ENCODE data around the gene RNF223. TPM values are rescaled to one million over a fixed set of nuclear protein-coding genes. Genes with fewer than 3 reads are reported as not detected.

Gene RNF223
- total and polyA plus RNA-seq, 2 of the 13 experiments (the other 11 are each of a cell fraction or from before 2014, with no cell fraction given), result 0.03 TPM; not detected in 1

DNA sequence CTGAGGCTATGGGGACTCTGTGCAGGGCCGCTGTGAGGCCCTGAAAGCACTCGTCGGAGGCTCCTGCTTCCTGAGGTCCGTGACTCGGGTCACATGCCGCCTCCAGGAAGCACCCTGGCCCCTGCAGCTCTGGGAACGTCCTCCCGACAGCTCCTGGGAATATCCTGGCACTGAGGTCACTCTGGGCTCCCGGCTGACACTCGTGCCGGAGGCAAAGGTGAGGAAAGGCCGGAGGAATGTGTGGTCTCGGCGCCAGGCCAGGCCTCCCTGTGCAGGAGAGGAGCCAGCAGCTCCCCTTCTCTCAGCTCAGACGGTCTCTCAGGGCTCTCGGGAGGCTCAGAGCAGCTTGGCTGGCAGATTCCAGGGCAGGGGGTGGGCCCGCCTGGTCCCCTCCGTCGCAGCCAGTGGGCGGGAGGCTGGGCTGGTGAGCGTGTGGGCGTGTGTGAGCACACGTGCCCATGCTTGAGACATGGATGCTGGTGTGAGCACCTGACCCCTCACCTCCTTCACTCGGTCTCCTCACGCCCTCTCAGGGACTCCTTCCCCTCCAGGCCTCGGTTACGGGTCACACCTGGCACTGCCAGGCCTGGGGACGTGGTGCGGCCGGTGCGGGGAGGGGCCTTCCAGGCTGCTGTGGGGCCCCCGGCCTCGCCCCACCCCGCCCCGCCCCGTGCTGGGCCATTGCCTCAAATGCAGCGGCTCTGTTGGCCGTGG lies 5.5 kb upstream of the RNF223 start (continued):
- TF ChIP-seq ZNF749 (CRISPR knock-in tag; IDR thresholded peaks at IDR 0.05; ENCODE audit: borderline replicate concordance), result no peak
- 0 out of 2 replicates have a peak, but pooled peaks have one; percentile 26 for TF ChIP-seq ZSCAN9 (CRISPR knock-in tag; IDR thresholded peaks at IDR 0.05; ENCODE audit: borderline replicate concordance)
- TF ChIP-seq, protein P1, sequence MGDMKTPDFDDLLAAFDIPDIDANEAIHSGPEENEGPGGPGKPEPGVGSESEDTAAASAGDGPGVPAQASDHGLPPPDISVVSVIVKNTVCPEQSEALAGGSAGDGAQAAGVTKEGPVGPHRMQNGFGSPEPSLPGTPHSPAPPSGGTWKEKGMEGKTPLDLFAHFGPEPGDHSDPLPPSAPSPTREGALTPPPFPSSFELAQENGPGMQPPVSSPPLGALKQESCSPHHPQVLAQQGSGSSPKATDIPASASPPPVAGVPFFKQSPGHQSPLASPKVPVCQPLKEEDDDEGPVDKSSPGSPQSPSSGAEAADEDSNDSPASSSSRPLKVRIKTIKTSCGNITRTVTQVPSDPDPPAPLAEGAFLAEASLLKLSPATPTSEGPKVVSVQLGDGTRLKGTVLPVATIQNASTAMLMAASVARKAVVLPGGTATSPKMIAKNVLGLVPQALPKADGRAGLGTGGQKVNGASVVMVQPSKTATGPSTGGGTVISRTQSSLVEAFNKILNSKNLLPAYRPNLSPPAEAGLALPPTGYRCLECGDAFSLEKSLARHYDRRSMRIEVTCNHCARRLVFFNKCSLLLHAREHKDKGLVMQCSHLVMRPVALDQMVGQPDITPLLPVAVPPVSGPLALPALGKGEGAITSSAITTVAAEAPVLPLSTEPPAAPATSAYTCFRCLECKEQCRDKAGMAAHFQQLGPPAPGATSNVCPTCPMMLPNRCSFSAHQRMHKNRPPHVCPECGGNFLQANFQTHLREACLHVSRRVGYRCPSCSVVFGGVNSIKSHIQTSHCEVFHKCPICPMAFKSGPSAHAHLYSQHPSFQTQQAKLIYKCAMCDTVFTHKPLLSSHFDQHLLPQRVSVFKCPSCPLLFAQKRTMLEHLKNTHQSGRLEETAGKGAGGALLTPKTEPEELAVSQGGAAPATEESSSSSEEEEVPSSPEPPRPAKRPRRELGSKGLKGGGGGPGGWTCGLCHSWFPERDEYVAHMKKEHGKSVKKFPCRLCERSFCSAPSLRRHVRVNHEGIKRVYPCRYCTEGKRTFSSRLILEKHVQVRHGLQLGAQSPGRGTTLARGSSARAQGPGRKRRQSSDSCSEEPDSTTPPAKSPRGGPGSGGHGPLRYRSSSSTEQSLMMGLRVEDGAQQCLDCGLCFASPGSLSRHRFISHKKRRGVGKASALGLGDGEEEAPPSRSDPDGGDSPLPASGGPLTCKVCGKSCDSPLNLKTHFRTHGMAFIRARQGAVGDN (CRISPR knock-in tag; IDR thresholded peaks at IDR 0.05), result peak; percentile 96
- no peak for TF ChIP-seq DR1 (CRISPR knock-in tag; IDR thresholded peaks at IDR 0.05)
- TF ChIP-seq ZNF652 (CRISPR knock-in tag; IDR thresholded peaks at IDR 0.05; ENCODE audit: borderline replicate concordance, low read depth), result no peak
- TF ChIP-seq ZNF274 (CRISPR knock-in tag; IDR thresholded peaks at IDR 0.05), result peak; percentile 92
- peak; percentile 10; the same call in 1 of the 2 replicates for TF ChIP-seq ZNF768 (CRISPR knock-in tag; IDR thresholded peaks at IDR 0.05)
- TF ChIP-seq SRF (IDR thresholded peaks at IDR 0.05; ENCODE audit: low read depth, low read length), result no peak
- TF ChIP-seq SP5 (CRISPR knock-in tag; IDR thresholded peaks at IDR 0.05; ENCODE audit: borderline replicate concordance, low read depth), result peak; percentile 37; the same call in 1 of the 2 replicates
- TF ChIP-seq, protein P2, sequence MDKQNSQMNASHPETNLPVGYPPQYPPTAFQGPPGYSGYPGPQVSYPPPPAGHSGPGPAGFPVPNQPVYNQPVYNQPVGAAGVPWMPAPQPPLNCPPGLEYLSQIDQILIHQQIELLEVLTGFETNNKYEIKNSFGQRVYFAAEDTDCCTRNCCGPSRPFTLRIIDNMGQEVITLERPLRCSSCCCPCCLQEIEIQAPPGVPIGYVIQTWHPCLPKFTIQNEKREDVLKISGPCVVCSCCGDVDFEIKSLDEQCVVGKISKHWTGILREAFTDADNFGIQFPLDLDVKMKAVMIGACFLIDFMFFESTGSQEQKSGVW (CRISPR knock-in tag; IDR thresholded peaks at IDR 0.05; ENCODE audit: borderline replicate concordance), result no peak
- TF ChIP-seq KDM3A (CRISPR knock-in tag; IDR thresholded peaks at IDR 0.05; ENCODE audit: low read depth), result 0 out of 2 replicates have a peak, but pooled peaks have one; percentile 32
- no peak for TF ChIP-seq MTF1 (CRISPR knock-in tag; IDR thresholded peaks at IDR 0.05)
- peak; percentile 79; the same call in 1 of the 2 replicates for TF ChIP-seq TMF1 (CRISPR knock-in tag; IDR thresholded peaks at IDR 0.05; ENCODE audit: low read depth)
- TF ChIP-seq, protein P3, sequence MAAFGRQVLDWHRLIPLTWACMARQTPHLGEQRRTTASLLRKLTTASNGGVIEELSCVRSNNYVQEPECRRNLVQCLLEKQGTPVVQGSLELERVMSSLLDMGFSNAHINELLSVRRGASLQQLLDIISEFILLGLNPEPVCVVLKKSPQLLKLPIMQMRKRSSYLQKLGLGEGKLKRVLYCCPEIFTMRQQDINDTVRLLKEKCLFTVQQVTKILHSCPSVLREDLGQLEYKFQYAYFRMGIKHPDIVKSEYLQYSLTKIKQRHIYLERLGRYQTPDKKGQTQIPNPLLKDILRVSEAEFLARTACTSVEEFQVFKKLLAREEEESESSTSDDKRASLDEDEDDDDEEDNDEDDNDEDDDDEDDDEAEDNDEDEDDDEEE (CRISPR knock-in tag; IDR thresholded peaks at IDR 0.05), result no peak
- TF ChIP-seq ZNF256 (CRISPR knock-in tag; conservative IDR thresholded peaks at IDR 0.05), result no peak
- no peak for TF ChIP-seq ZNF576 (CRISPR knock-in tag; IDR thresholded peaks at IDR 0.05)
- TF ChIP-seq, protein P4, sequence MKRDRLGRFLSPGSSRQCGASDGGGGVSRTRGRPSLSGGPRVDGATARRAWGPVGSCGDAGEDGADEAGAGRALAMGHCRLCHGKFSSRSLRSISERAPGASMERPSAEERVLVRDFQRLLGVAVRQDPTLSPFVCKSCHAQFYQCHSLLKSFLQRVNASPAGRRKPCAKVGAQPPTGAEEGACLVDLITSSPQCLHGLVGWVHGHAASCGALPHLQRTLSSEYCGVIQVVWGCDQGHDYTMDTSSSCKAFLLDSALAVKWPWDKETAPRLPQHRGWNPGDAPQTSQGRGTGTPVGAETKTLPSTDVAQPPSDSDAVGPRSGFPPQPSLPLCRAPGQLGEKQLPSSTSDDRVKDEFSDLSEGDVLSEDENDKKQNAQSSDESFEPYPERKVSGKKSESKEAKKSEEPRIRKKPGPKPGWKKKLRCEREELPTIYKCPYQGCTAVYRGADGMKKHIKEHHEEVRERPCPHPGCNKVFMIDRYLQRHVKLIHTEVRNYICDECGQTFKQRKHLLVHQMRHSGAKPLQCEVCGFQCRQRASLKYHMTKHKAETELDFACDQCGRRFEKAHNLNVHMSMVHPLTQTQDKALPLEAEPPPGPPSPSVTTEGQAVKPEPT (CRISPR knock-in tag; IDR thresholded peaks at IDR 0.05; ENCODE audit: low read depth), result peak; percentile 26; the same call in 1 of the 2 replicates
- peak; percentile 56 for TF ChIP-seq ATF7-NPFF (CRISPR knock-in tag; IDR thresholded peaks at IDR 0.05; ENCODE audit: low read depth)
- TF ChIP-seq, protein P5, sequence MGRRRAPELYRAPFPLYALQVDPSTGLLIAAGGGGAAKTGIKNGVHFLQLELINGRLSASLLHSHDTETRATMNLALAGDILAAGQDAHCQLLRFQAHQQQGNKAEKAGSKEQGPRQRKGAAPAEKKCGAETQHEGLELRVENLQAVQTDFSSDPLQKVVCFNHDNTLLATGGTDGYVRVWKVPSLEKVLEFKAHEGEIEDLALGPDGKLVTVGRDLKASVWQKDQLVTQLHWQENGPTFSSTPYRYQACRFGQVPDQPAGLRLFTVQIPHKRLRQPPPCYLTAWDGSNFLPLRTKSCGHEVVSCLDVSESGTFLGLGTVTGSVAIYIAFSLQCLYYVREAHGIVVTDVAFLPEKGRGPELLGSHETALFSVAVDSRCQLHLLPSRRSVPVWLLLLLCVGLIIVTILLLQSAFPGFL (CRISPR knock-in tag; IDR thresholded peaks at IDR 0.05), result no peak

Measured in HepG2 (cell line).